HepG2 (cell line): ENCODE data around the gene KCNK10. TPM values are rescaled to one million over a fixed set of nuclear protein-coding genes. Genes with fewer than 3 reads are reported as not detected.

Experiments used
- ATAC-seq: fragments of 200-7000 bp; cut with Tn5 transposase; 3 replicates; pipeline ENCODE4 v1.9.1; 2020; ENCODE audit warnings: mild to moderate bottlenecking, moderate library complexity
- BruUV-seq: library from RNA; stranded (reverse); fragments of 400-500 nt; replicated peaks from 2 replicates; lab custom pipeline; 2021; lab: Mats Ljungman, UMichigan
- CTCF ChIA-PET: fragments of 300-600 bp; formaldehyde crosslinking; extraction: SDS; loops from one replicate; lab custom pipeline; 2021; ENCODE audit warnings: low total read pairs, inconsistent platforms, low intra/inter-chr PET ratio; lab: Yijun Ruan, JAX
- POLR2A ChIA-PET: fragments of 350-600 bp; sonication (Branson Sonifier 250); formaldehyde crosslinking; loops from one replicate; lab custom pipeline; 2020; ENCODE audit warnings: antibody characterized with exemption, inconsistent platforms; lab: Yijun Ruan, JAX
- DNase-seq: peaks from one replicate; pipeline ENCODE4 v3.0.0-alpha.2; 2015; ENCODE audit warnings: low spot score
- FAIRE-seq: peaks from 3 replicates; lab custom pipeline; 2011; peaks lifted over from hg19 to GRCh38; lab: Jason Lieb, UNC
- H2AFZ ChIP-seq: one replicate; pipeline ENCODE4 v1.6.1; 2011; ENCODE audit warnings: low read length, inconsistent platforms
- H3K27ac ChIP-seq: fragments of 300-600 bp; 3 replicates; pipeline ENCODE4 v1.8.0; 2011; ENCODE audit warnings: mixed run types, mild to moderate bottlenecking, mixed read lengths, low read length, inconsistent platforms; ENCODE audit not compliant: insufficient read depth; ENCODE audit errors: extremely low read length
- H3K27me3 ChIP-seq, 2 experiments: fragments of 200-600 bp in 1 of 2; 2 replicates in 1 of 2; 3 replicates in 1 of 2; pipeline versions ENCODE4 v1.6.0 to v1.8.0; 2011; ENCODE audit warnings: low read length in 2 of 2, mild to moderate bottlenecking in 2 of 2, moderate library complexity in 2 of 2, inconsistent platforms in 1 of 2; ENCODE audit not compliant: insufficient read depth in 2 of 2, control insufficient read depth in 1 of 2
- H3K36me3 ChIP-seq, 2 experiments: fragments of 200-600 bp in 1 of 2; replicated peaks in 1 of 2; 2 replicates in 1 of 2; 3 replicates in 1 of 2; pipeline versions ENCODE4 v1.5.1 to v1.8.0; 2011; ENCODE audit warnings: low read length in 2 of 2, inconsistent platforms in 1 of 2; ENCODE audit not compliant: insufficient read depth in 2 of 2, control insufficient read depth in 1 of 2
- H3K4me1 ChIP-seq: 2 replicates; pipeline ENCODE4 v1.5.1; 2012; ENCODE audit warnings: low read length, inconsistent platforms; ENCODE audit not compliant: insufficient read depth
- H3K4me2 ChIP-seq: 2 replicates; pipeline ENCODE4 v1.6.0; 2011; ENCODE audit warnings: low read depth, low read length, inconsistent platforms
- H3K4me3 ChIP-seq, 3 experiments: fragments of 200-600 bp in 1 of 3; sonication (generic), shearing (Covaris generic) in 1 of 3; replicated peaks in 1 of 3; 2 replicates each; pipeline ENCODE4 v1.5.1; 2011 to 2016; ENCODE audit warnings: low read length in 3 of 3, inconsistent platforms in 2 of 3, low read depth in 2 of 3, mild to moderate bottlenecking in 2 of 3, control low read depth in 1 of 3, mixed read lengths in 1 of 3; ENCODE audit not compliant: insufficient read depth in 1 of 3
- H3K79me2 ChIP-seq: one replicate; pipeline ENCODE4 v1.6.1; 2011; ENCODE audit warnings: low read length, inconsistent platforms; ENCODE audit not compliant: insufficient read depth
- H3K9ac ChIP-seq: 2 replicates; pipeline ENCODE4 v1.6.0; 2011; ENCODE audit warnings: mild to moderate bottlenecking, low read depth, low read length, inconsistent platforms; ENCODE audit not compliant: insufficient read depth
- H3K9me3 ChIP-seq: 2 replicates; pipeline ENCODE4 v1.5.1; 2012; ENCODE audit warnings: mild to moderate bottlenecking, low read length
- H4K20me1 ChIP-seq: 2 replicates; pipeline ENCODE4 v1.6.0; 2011; ENCODE audit warnings: inconsistent platforms, mild to moderate bottlenecking, low read length, moderate library complexity; ENCODE audit not compliant: insufficient read depth
- ATF5 ChIP-seq: sonication (generic); formaldehyde crosslinking; IDR thresholded peaks from 2 replicates; pipeline ENCODE4 v1.4.0; 2020; ENCODE audit warnings: mild to moderate bottlenecking, low read depth, missing genetic modification reagents
- CREM ChIP-seq, 2 experiments: sonication (generic) in 1 of 2; formaldehyde crosslinking in 1 of 2; IDR thresholded peaks; 2 replicates each; pipeline versions ENCODE4 v1.4.0 to v1.6.1; 2016 to 2020; ENCODE audit warnings: antibody characterized with exemption in 1 of 2, mild to moderate bottlenecking in 1 of 2, missing genetic modification reagents in 1 of 2
- FOXK1 ChIP-seq: sonication (generic); formaldehyde crosslinking; IDR thresholded peaks from 2 replicates; pipeline ENCODE4 v1.4.0; 2020; ENCODE audit warnings: low read depth, missing genetic modification reagents, borderline replicate concordance
- GABPA ChIP-seq, 2 experiments: IDR thresholded peaks; 2 replicates each; pipeline ENCODE4 v1.6.1; 2011 to 2016; ENCODE audit warnings: low read depth in 2 of 2, low read length in 1 of 2, missing biosample characterization in 1 of 2, missing genetic modification characterization in 1 of 2
- MLXIP ChIP-seq: sonication (generic); formaldehyde crosslinking; IDR thresholded peaks from 2 replicates; pipeline ENCODE4 v1.9.0; 2021; ENCODE audit warnings: missing genetic modification reagents, borderline replicate concordance
- PHB2 ChIP-seq: fragments of 450-650 bp; IDR thresholded peaks from 2 replicates; pipeline ENCODE4 v1.6.1; 2018; ENCODE audit not compliant: partially characterized antibody
- SP140L ChIP-seq: sonication (generic); formaldehyde crosslinking; IDR thresholded peaks from 2 replicates; pipeline ENCODE4 v1.4.0; 2020; ENCODE audit warnings: missing genetic modification reagents, borderline replicate concordance
- ZBTB40 ChIP-seq, 2 experiments: fragments of 450-650 bp in 1 of 2; sonication (generic) in 1 of 2; formaldehyde crosslinking in 1 of 2; IDR thresholded peaks; 2 replicates each; pipeline versions ENCODE4 v1.6.1 to v1.8.0; 2016 to 2022; ENCODE audit warnings: antibody characterized with exemption in 1 of 2, mild to moderate bottlenecking in 1 of 2, missing genetic modification reagents in 1 of 2
- ZEB1 ChIP-seq: IDR thresholded peaks from 2 replicates; pipeline ENCODE4 v1.6.1; 2012; ENCODE audit warnings: mild to moderate bottlenecking, low read depth, inconsistent platforms; ENCODE audit not compliant: insufficient replicate concordance
- ZFP90 ChIP-seq: sonication (generic); formaldehyde crosslinking; IDR thresholded peaks from 2 replicates; pipeline ENCODE4 v1.8.0; 2022; ENCODE audit warnings: missing genetic modification reagents, mild to moderate bottlenecking, inconsistent platforms, borderline replicate concordance
- ZNF614 ChIP-seq: IDR thresholded peaks from 2 replicates; pipeline ENCODE4 v1.6.1; 2018; ENCODE audit warnings: missing biosample characterization, missing genetic modification reagents, inconsistent platforms, borderline replicate concordance
- WGBS: methylation state at CpG from one replicate; pipeline ENCODE4 v1.1.6; 2017; ENCODE audit warnings: low lambda C conversion rate; 5-methylcytosine and 5-hydroxymethylcytosine counted together
- in situ Hi-C: cut with HindIII; loops from 2 replicates; pipeline ENCODE4 v1.10.0; 2017; ENCODE audit warnings: low pct_unique_long_range_greater_than_20kb; ENCODE audit not compliant: extremely low pct_ligation_motif_present
- intact Hi-C: fragments of 100-400 bp; cut with micrococcal nuclease; formaldehyde crosslinking; loops from one replicate; pipeline ENCODE4 v1.10.0; 2022; ENCODE audit not compliant: unreplicated experiment
- polyA plus RNA-seq, 8 experiments: library from polyadenylated mRNA; depleted of rRNA in 3 of 8; stranded (reverse) in 7 of 8; unstranded in 1 of 8; fragments of >200 nt; fragmentation: Illumina TruSeq in 4 of 8; extraction: Trizol in 4 of 8; gene quantifications; 2 replicates each; pipeline versions ENCODE4 v1.2.1 to v1.2.3, GENCODE V29; 2011 to 2016; ENCODE audit warnings: low read depth in 4 of 8, missing spikeins in 1 of 8, mixed read lengths in 1 of 8; ENCODE audit not compliant: insufficient read depth in 1 of 8
- total RNA-seq, 5 experiments: library from RNA; depleted of rRNA; stranded (reverse); fragments of >200 nt; fragmentation: Illumina TruSeq; extraction: Trizol; gene quantifications; 2 replicates each; pipeline ENCODE4 v1.2.3, GENCODE V29; 2016; ENCODE audit warnings: low read depth in 1 of 5

The KCNK10 gene
- total and polyA plus RNA-seq, 2 of the 13 experiments (the other 11 are each of a cell fraction or from before 2014, with no cell fraction given): not detected

GRCh38 chr14:88137327-88137726 is 185.7 kb downstream of the KCNK10 start:
- FAIRE-seq (no peak), ATAC-seq (no peak), DNase-seq (no peak)
- BruUV-seq: no TSS peak
- no peaks in the 10 kb centered on the region for H4K20me1 ChIP-seq
- H3K79me2 ChIP-seq: no peaks in the 10 kb centered on the region
- H3K4me1 ChIP-seq: no peaks in the 10 kb centered on the region
- no peak overlapping the region for H3K9ac ChIP-seq
- no peak overlapping the region for H2AFZ ChIP-seq
- no peak overlapping the region for H3K4me2 ChIP-seq
- no peak overlapping the region for H3K27ac ChIP-seq
- no peaks in the 10 kb centered on the region for H3K27me3 ChIP-seq
- POLR2A ChIA-PET: no interaction called here
- CTCF ChIA-PET: no interaction called here
- in situ Hi-C loops (no loop called here), intact Hi-C loops (no loop called here)
- H3K4me3 ChIP-seq: no peak overlapping the region
- no peaks in the 10 kb centered on the region for H3K36me3 ChIP-seq
- H3K9me3 ChIP-seq: peaks cover 14% of the 10 kb centered on the region
- WGBS: 96% methylated on average over 1 of the region's 1 CpG
- TF ChIP-seq ZBTB40 (IDR thresholded peaks at IDR 0.05) (no peak), ZBTB40 (CRISPR knock-in tag; IDR thresholded peaks at IDR 0.05) (no peak), ZEB1 (no peak), CREM (IDR thresholded peaks at IDR 0.05) (no peak), CREM (CRISPR knock-in tag; IDR thresholded peaks at IDR 0.05) (no peak), PHB2 (no peak), ATF5 (CRISPR knock-in tag) (no peak), MLXIP (no peak), SP140L (no peak), ZFP90 (CRISPR knock-in tag) (no peak), GABPA (IDR thresholded peaks at IDR 0.05; ENCODE audit: low read depth, low read length) (no peak), GABPA (CRISPR knock-in tag; IDR thresholded peaks at IDR 0.05; ENCODE audit: low read depth) (no peak), ZNF614 (CRISPR knock-in tag) (no peak), FOXK1 (CRISPR knock-in tag) (no peak)
